Measurements from ENCODE around the gene CYP27B1. TPM values are rescaled to one million over a fixed set of nuclear protein-coding genes. Genes with fewer than 3 reads are reported as not detected.

Gene CYP27B1
- total and polyA plus RNA-seq, 4 donors, result 0.05 to 1.6 (median 0.17) TPM

DNA sequence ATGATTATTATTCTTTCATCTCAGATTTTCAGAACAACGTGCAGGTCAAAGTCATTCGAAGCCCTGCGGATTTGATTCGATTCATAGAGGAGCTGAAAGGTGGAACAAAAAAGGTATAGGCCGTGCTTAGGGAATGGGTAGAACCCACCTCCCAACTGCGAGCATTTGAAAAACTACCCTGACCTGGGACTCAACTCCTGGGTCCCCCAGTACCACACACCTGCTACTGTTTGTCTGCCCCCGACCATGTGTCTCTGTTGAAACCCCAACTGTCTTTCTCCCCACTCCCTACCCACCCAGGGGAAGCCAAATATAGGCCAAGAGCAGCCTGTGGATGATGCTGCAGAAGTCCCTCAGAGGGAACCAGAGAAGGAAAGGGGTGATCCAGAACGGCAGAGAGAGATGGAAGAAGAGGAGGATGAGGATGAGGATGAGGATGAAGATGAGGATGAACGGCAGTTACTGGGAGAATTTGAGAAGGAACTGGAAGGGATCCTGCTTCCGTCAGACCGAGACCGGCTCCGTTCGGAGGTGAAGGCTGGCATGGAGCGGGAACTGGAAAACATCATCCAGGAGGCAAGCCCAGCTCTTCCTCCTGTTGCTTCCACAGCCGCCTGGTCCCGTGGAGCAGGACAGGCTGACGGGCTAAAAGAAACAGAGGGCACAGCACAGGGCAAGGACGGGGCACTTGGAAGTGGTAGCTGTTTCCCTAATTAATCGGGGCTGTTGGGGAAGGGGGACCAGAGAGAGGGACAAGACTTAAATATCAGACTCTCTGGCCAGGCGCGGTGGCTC, 48.8 kb downstream of the CYP27B1 start:
- H3K4me1 ChIP-seq (ENCODE audit: control insufficient read depth in 4 of 4, insufficient read depth in 4 of 4, low read length in 3 of 4), result no peaks in the 10 kb centered on the region

DNA sequence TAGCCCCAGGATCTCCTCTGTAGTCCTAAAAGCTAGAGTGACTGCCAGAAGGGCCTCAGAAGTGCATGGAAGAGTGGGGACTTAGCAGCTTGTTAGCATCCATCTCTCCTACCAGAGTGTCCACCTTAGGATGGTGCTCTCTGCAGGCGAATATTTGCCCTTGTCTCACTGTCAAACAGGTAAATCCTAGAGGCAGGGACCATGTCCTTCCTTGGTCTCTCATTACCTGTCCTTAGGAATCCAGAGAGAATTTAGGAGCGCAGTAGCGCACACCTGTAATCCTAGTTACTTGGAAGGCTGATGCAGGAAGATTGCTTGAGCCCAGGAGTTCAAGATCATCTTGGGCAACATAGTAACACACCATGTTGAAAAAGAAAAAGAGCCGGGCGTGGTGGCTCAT, 49.7 kb downstream of the CYP27B1 start:
- Histone ChIP-seq H3K4me3 (ENCODE audit: low read depth in 1 of 3, low read length in 3 of 3) (no peak overlapping the region), H3K36me3 (ENCODE audit: control insufficient read depth in 4 of 4, insufficient read depth in 3 of 4, low read depth in 1 of 4, low read length in 3 of 4) (peaks cover 14 to 68% (median 54%) of the 10 kb centered on the region in 4 donors), H3K9ac (ENCODE audit: low read depth in 1 of 2, low read length in 2 of 2) (no peak overlapping the region), H3K27ac (ENCODE audit: low read depth in 1 of 2, low read length in 2 of 2) (no peak overlapping the region), H3K4me1 (ENCODE audit: control insufficient read depth in 4 of 4, insufficient read depth in 4 of 4, low read length in 3 of 4) (no peaks in the 10 kb centered on the region), H3K9me3 (ENCODE audit: control insufficient read depth in 4 of 4, low read length in 3 of 4) (no peaks in the 10 kb centered on the region), H3K27me3 (ENCODE audit: control insufficient read depth in 4 of 4, insufficient read depth in 4 of 4, low read length in 3 of 4) (no peaks in the 10 kb centered on the region)
- WGBS, result 99% methylated on average over 5 of the region's 5 CpGs
- DNase-seq (ENCODE audit: low spot score), result no peak
- TF ChIP-seq SP1 (IDR thresholded peaks at IDR 0.05), result no peak
- TF ChIP-seq, protein P1, sequence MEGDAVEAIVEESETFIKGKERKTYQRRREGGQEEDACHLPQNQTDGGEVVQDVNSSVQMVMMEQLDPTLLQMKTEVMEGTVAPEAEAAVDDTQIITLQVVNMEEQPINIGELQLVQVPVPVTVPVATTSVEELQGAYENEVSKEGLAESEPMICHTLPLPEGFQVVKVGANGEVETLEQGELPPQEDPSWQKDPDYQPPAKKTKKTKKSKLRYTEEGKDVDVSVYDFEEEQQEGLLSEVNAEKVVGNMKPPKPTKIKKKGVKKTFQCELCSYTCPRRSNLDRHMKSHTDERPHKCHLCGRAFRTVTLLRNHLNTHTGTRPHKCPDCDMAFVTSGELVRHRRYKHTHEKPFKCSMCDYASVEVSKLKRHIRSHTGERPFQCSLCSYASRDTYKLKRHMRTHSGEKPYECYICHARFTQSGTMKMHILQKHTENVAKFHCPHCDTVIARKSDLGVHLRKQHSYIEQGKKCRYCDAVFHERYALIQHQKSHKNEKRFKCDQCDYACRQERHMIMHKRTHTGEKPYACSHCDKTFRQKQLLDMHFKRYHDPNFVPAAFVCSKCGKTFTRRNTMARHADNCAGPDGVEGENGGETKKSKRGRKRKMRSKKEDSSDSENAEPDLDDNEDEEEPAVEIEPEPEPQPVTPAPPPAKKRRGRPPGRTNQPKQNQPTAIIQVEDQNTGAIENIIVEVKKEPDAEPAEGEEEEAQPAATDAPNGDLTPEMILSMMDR (IDR thresholded peaks at IDR 0.05; ENCODE audit: low read depth, low read length, missing input control), result no peak
- TF ChIP-seq, protein P2, sequence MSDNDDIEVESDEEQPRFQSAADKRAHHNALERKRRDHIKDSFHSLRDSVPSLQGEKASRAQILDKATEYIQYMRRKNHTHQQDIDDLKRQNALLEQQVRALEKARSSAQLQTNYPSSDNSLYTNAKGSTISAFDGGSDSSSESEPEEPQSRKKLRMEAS (IDR thresholded peaks at IDR 0.05), result no peak
- TF ChIP-seq, protein P3, sequence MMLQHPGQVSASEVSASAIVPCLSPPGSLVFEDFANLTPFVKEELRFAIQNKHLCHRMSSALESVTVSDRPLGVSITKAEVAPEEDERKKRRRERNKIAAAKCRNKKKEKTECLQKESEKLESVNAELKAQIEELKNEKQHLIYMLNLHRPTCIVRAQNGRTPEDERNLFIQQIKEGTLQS (IDR thresholded peaks at IDR 0.05), result no peak
- TF ChIP-seq TAF1 (conservative IDR thresholded peaks at IDR 0.05), result no peak
- no peak for TF ChIP-seq HNF4A (conservative IDR thresholded peaks at IDR 0.05)
- no peak for TF ChIP-seq YY1 (IDR thresholded peaks at IDR 0.05)
- TF ChIP-seq GABPA (IDR thresholded peaks at IDR 0.05 in 1 of 2, conservative IDR thresholded peaks at IDR 0.05 in 1 of 2), result no peak
- TF ChIP-seq FOXA1 (IDR thresholded peaks at IDR 0.05), result no peak
- TF ChIP-seq FOXA2 (IDR thresholded peaks at IDR 0.05), result no peak
- TF ChIP-seq, protein P4, sequence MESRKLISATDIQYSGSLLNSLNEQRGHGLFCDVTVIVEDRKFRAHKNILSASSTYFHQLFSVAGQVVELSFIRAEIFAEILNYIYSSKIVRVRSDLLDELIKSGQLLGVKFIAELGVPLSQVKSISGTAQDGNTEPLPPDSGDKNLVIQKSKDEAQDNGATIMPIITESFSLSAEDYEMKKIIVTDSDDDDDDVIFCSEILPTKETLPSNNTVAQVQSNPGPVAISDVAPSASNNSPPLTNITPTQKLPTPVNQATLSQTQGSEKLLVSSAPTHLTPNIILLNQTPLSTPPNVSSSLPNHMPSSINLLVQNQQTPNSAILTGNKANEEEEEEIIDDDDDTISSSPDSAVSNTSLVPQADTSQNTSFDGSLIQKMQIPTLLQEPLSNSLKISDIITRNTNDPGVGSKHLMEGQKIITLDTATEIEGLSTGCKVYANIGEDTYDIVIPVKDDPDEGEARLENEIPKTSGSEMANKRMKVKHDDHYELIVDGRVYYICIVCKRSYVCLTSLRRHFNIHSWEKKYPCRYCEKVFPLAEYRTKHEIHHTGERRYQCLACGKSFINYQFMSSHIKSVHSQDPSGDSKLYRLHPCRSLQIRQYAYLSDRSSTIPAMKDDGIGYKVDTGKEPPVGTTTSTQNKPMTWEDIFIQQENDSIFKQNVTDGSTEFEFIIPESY (IDR thresholded peaks at IDR 0.05), result no peak
- no peak for TF ChIP-seq HNF4G (IDR thresholded peaks at IDR 0.05)
- TF ChIP-seq EGR1 (IDR thresholded peaks at IDR 0.05; ENCODE audit: low read depth in 2 of 2), result no peak
- TF ChIP-seq NR2F2 (IDR thresholded peaks at IDR 0.05), result no peak
- no peak for TF ChIP-seq JUND (IDR thresholded peaks at IDR 0.05)
- TF ChIP-seq RAD21 (IDR thresholded peaks at IDR 0.05), result no peak
- TF ChIP-seq RXRA (IDR thresholded peaks at IDR 0.05), result no peak
- TF ChIP-seq, protein P5, sequence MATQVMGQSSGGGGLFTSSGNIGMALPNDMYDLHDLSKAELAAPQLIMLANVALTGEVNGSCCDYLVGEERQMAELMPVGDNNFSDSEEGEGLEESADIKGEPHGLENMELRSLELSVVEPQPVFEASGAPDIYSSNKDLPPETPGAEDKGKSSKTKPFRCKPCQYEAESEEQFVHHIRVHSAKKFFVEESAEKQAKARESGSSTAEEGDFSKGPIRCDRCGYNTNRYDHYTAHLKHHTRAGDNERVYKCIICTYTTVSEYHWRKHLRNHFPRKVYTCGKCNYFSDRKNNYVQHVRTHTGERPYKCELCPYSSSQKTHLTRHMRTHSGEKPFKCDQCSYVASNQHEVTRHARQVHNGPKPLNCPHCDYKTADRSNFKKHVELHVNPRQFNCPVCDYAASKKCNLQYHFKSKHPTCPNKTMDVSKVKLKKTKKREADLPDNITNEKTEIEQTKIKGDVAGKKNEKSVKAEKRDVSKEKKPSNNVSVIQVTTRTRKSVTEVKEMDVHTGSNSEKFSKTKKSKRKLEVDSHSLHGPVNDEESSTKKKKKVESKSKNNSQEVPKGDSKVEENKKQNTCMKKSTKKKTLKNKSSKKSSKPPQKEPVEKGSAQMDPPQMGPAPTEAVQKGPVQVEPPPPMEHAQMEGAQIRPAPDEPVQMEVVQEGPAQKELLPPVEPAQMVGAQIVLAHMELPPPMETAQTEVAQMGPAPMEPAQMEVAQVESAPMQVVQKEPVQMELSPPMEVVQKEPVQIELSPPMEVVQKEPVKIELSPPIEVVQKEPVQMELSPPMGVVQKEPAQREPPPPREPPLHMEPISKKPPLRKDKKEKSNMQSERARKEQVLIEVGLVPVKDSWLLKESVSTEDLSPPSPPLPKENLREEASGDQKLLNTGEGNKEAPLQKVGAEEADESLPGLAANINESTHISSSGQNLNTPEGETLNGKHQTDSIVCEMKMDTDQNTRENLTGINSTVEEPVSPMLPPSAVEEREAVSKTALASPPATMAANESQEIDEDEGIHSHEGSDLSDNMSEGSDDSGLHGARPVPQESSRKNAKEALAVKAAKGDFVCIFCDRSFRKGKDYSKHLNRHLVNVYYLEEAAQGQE (IDR thresholded peaks at IDR 0.05), result no peak

More for the DNA sequence above, 48.8 kb downstream of the CYP27B1 start:
- 97% methylated on average over 22 of the region's 22 CpGs for WGBS
- no peak overlapping the region for H3K4me3 ChIP-seq (ENCODE audit: low read depth in 1 of 3, low read length in 3 of 3)
- DNase-seq (ENCODE audit: low spot score), result no peak
- H3K9me3 ChIP-seq (ENCODE audit: control insufficient read depth in 4 of 4, low read length in 3 of 4), result no peaks in the 10 kb centered on the region
- H3K36me3 ChIP-seq (ENCODE audit: control insufficient read depth in 4 of 4, insufficient read depth in 3 of 4, low read depth in 1 of 4, low read length in 3 of 4), result peaks cover 14 to 64% (median 52%) of the 10 kb centered on the region in 4 donors
- H3K27ac ChIP-seq (ENCODE audit: low read depth in 1 of 2, low read length in 2 of 2), result no peak overlapping the region
- no peaks in the 10 kb centered on the region for H3K27me3 ChIP-seq (ENCODE audit: control insufficient read depth in 4 of 4, insufficient read depth in 4 of 4, low read length in 3 of 4)
- no peak overlapping the region for H3K9ac ChIP-seq (ENCODE audit: low read depth in 1 of 2, low read length in 2 of 2)
- TF ChIP-seq, protein P1 (IDR thresholded peaks at IDR 0.05; ENCODE audit: low read depth, low read length, missing input control), result no peak
- no peak for TF ChIP-seq EGR1 (IDR thresholded peaks at IDR 0.05; ENCODE audit: low read depth in 2 of 2)

Data from liver (tissue), 9 donors.